SW480 (cell line): Measurements from ENCODE around the gene MBD1.

Source experiments
- DNase-seq: peaks from one replicate; pipeline ENCODE4 v3.0.0-alpha.2; 2016; ENCODE audit warnings: low spot score

MBD1 gene

DNA sequence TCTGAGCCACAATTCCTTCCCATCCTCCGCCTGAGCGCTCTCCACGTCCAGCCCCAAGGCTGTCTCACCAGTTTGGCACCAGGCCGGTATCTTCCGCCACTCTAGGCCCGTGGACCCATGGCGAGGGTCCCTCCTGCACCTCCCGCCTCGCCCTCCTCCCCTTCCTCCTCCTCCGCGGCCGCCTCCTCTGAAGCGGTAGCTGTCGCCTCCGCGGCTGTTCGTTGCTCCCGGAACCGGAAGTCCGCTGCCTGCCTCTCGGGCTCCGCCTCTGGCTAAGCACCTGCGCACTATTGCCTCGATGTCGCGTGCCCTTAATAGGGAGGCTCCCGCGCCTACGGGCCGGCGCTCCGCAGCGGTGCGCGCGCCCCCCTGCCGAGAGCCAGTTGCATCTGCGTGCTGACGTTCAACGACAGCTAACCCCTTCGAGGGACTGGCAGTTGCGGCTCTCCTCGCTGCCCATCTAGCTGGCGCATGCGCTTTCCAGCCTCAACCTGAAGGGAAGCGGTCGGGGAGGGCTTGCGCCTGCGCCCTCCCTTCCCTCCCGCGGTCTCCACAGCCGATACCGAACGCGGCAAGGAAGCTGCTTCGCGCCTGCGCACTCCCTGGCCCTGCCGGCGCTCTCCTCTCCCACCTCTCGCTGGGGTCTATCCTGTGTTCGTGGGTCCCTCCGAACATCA lies at the start of gene MBD1:
Gene MBD1, minus strand, starts transcription at position 229 of the 677 bp plus-strand sequence. CDS start 1,531 bp downstream, outside the sequence.
- peak; percentile 90 for DNase-seq

DNA sequence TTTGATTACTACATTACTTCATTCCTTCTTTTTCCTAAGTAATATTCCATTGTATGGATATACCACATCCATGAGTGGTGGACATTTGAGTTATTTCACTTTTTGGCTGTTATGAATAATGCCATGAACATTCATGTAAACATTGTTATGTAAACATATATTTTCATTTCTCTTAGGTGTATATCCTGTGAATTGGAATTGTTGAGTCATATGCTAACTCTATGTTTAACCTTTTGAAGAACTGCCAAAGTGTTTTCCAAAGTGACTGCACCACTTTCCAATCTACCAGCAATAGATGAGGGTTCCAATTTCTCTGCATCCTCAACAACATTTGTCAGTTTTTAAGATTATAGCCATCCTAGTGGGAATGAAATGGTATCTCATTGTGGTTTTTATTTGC lies 48.9 kb upstream of the MBD1 start:
- no peak for DNase-seq

DNA sequence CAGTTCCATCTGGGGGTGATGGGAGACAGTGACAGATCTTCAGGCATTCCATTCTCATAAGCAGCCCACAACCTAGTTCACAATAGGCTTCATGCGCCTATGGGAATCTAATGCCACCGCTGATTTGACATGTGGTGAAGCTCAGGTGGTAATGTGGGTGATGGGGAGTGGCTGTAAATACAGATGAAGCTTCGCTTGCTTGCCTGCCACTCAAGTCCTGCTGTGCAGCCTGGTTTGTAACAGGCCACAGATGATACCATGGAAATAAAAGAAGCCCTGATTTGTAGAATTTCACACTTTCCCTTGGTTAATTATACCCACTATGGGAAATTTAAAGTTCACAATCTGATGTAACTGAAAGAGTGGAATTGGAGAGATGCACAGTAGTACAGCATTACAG lies 46.7 kb upstream of the MBD1 start:
- DNase-seq = no peak

DNA sequence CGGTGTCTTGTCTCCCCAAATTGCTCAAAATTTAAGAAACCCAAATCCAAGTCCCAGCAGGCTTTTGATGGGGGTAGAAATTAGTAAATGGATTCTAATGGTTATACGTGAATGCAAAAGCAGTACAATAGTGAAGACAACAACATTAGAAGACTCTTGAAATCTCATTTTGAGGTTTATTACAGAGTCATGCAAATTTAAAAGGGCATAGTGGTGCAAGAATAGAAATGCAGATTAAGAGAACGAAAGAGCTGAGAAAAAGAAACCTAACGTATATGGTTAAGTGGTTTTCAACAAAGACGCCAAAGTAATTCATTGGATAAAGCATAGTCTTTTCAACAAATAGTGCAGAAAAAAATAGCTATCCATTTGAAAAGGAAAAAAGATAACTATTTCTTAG lies 39.4 kb upstream of the MBD1 start:
- DNase-seq = no peak

- DNase-seq = no peak
These were observed 34.0 kb upstream of the MBD1 start for GRCh38 chr18:50315100-50315871.

DNA sequence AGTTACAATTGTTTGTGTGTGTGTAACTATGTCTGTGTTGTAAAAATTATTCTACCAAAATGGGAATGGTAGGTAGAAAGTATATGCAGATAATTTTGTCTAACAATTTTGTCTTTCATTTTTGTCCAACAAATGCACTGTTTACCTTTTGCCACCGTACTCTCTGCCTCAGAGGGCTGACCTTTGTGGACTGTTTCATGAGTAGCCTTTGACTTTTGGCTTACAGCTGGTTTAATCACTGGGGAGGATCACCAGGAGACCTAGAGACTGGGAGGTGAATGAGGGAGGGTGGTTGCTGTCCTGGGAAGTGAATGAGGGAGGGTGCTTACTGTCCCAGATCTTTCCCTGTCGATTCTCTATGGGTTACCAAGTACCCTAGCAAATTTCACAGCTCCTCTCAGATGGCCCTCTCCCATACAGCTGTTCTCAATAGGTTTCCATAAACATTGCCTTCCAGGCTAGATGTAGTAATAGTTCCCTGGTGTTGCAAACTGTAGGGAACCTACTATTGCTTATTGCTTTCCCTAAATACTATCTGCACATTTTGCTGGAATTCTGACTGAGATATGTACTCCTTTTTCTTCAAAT lies 32.6 kb upstream of the MBD1 start:
- DNase-seq = no peak

- no peak for DNase-seq
These were observed 31.8 kb upstream of the MBD1 start for GRCh38 chr18:50313031-50313607.

- no peak for DNase-seq
These were observed 31.1 kb upstream of the MBD1 start for GRCh38 chr18:50312296-50313030.

- no peak for DNase-seq
These were observed 30.3 kb upstream of the MBD1 start for GRCh38 chr18:50311650-50312049.

- DNase-seq = no peak
These were observed 28.8 kb upstream of the MBD1 start for GRCh38 chr18:50310080-50310479.

DNA sequence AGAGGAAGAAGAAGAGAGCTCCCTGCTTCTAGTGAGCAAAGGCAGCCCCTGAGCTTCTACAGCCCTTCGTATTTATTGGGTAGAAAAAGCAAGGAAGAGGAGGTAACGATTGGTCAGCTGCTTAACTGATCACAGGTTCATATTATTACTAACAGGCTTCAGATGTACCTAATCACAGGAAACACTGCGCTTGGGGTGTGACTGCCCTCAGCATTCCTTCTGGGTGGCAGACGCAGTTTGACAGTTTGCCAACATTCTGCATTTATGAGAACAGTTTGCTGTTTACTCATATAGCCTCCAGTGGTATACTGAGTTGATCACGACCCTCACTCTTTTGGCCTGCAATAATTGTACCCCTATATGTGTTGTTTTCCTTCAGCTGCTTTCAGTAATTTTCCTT lies 27.5 kb upstream of the MBD1 start:
- peak; percentile 63 for DNase-seq

GRCh38 chr18:50307738-50308470 lies 26.6 kb upstream of the MBD1 start:
- DNase-seq = peak; percentile 91

GRCh38 chr18:50307400-50307737 lies 26.0 kb upstream of the MBD1 start:
- no peak for DNase-seq

GRCh38 chr18:50306944-50307343 lies 25.6 kb upstream of the MBD1 start:
- DNase-seq = peak; percentile 47

DNA sequence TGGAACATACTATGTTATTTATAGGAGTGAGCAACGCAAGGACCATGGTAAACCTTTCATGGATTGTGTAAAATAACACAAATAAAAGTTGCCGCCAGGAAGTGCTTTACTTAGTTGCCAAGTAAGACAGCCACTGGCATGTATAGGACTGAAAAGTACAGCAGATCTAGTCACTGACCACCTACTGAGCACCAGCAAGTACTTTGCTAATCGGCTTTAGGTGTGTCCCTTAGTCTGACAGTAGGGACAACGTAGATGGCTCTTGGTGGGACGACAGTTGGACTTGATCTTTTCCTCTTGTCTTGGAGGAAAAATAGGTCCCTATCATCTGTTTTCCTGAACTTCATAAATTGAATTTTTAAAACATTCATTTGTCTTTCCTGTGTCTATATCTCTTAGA lies 19.8 kb upstream of the MBD1 start:
- no peak for DNase-seq

- DNase-seq = no peak
These were observed 18.5 kb upstream of the MBD1 start for GRCh38 chr18:50299626-50300388.

- no peak for DNase-seq
These were observed 17.3 kb upstream of the MBD1 start for GRCh38 chr18:50298443-50299284.

DNA sequence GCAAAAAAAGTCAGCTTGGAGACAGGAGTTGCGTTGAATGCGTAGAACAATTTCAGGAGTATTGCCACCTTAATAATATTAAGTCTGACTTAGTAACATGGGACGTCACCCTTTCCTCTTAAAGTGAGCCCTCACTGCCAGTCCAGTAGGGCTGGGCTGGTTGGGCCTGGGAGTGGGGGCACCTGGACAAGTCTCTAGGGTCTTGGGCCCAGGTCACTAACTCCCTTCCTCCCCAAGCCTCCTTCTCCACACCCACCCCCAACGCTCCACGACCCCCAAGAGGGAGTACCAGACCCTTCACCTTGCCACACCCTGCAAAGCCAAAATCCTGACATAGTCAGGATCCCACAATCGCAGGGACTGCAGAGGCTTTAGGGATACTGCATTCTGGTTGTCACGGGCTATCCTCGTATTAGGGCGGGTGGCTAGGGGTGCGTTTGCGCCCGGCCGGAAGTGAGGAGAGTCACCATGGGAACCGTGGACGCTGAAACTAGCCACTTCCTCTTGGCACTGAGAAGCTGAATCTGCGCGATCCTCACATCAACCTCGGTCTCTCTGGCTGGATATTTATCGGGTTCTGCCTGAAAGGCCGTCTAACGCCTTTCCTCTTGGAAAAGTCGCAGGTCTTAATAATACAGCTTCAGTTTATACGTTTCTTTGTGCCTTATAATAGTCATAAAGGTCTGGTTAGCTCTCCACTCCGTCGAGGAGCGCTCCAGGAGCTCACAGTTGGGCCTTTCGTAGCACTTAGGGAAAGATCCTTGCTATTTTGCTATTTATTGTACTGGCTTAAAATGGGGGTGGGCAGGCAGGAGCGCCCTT lies 16.5 kb upstream of the MBD1 start:
- DNase-seq = no peak

DNA sequence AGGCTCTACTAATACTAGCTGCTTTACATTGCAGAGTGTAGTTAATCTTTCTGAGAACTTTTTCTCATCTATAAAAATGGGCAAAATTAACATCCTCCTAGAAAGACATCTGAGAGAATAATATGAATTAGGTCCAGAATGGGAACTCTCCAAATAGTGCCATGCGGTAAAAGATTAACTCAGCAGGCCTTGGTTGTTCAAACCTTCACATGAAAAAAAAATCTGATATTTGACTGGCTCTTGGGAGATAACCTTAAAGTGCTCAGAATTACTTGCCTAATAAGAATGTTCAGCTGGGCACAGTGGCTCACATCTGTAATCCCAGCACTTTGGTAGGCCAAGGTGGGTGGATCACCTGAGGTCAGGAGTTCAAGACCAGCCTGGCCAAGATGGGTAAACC lies 11.7 kb upstream of the MBD1 start:
- DNase-seq = no peak
